Upper lobe of left lung (tissue), 4 donors: ENCODE data around the gene LCN2.

Experiments used
- POLR2A ChIP-seq, 4 donors: fragments of 450-650 bp; IDR thresholded peaks; one replicate each; pipeline ENCODE4 v1.5.1; 2016 to 2017; ENCODE audit warnings: antibody characterized with exemption in 4 of 4, mild to moderate bottlenecking in 2 of 4
- TF ChIP-seq, protein P1 (sequence below), 6 experiments: fragments of 450-650 bp in 4 of 6; fragments of 200-600 bp in 2 of 6; sonication (generic) in 2 of 6; IDR thresholded peaks; one replicate each; pipeline ENCODE4 v1.5.1; 2016 to 2019; ENCODE audit warnings: antibody characterized with exemption in 6 of 6

DNA sequence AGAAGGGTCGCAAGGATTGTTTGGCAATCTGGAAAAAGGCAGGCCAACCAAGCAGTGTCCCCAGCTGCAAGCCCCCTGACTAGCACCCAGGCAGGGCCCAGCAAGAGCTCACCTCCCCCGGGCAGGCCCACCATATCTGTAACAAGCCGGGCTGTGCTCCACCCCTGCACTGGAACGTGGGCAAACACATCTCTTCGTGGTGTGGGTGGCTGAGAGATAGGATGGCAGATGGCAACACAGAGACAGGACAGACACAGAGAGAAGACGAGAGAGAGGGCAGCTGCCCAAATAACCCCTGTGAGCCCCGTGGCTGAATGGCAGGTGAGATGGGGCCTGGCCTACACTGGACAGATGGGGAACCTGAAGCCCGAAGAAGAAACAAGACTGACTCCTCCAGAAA, 20.2 kb downstream of the LCN2 start:
- TF ChIP-seq, protein P1, sequence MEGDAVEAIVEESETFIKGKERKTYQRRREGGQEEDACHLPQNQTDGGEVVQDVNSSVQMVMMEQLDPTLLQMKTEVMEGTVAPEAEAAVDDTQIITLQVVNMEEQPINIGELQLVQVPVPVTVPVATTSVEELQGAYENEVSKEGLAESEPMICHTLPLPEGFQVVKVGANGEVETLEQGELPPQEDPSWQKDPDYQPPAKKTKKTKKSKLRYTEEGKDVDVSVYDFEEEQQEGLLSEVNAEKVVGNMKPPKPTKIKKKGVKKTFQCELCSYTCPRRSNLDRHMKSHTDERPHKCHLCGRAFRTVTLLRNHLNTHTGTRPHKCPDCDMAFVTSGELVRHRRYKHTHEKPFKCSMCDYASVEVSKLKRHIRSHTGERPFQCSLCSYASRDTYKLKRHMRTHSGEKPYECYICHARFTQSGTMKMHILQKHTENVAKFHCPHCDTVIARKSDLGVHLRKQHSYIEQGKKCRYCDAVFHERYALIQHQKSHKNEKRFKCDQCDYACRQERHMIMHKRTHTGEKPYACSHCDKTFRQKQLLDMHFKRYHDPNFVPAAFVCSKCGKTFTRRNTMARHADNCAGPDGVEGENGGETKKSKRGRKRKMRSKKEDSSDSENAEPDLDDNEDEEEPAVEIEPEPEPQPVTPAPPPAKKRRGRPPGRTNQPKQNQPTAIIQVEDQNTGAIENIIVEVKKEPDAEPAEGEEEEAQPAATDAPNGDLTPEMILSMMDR (IDR thresholded peaks at IDR 0.05), result no peak
- no peak for TF ChIP-seq POLR2A (IDR thresholded peaks at IDR 0.05)
